A549 (cell line): ENCODE results near the gene RUSF1.

ENCODE experiments used
- CTCF ChIP-seq: fragments of >200 bp; sonication (Bioruptor Twin); formaldehyde crosslinking; IDR thresholded peaks from 3 replicates; pipeline ENCODE4 v1.5.1; 2016
- E2F6 ChIP-seq: IDR thresholded peaks from 2 replicates; pipeline ENCODE4 v1.6.1; 2012; ENCODE audit warnings: low read depth, borderline replicate concordance
- EP300 ChIP-seq, 2 experiments: fragments of >200 bp; sonication (Bioruptor Twin); formaldehyde crosslinking; IDR thresholded peaks; 2 replicates in 1 of 2; 3 replicates in 1 of 2; pipeline ENCODE4 v1.6.1; 2016 to 2017
- GATA3 ChIP-seq: IDR thresholded peaks from 2 replicates; pipeline ENCODE4 v1.6.1; 2012; ENCODE audit warnings: borderline replicate concordance
- HMGXB4 ChIP-seq: fragments of 250-450 bp; sonication (Bioruptor Pico); IDR thresholded peaks from 2 replicates; pipeline ENCODE4 v1.5.0; 2021; ENCODE audit warnings: mild to moderate bottlenecking, moderate library complexity, borderline replicate concordance
- NPAS2 ChIP-seq: fragments of 250-450 bp; sonication (Bioruptor Pico); IDR thresholded peaks from 2 replicates; pipeline ENCODE4 v1.8.0; 2022; ENCODE audit warnings: mild to moderate bottlenecking, moderate library complexity, borderline replicate concordance
- NR3C1 ChIP-seq: fragments of >200 bp; sonication (Bioruptor Twin); formaldehyde crosslinking; IDR thresholded peaks from 3 replicates; pipeline ENCODE4 v1.6.1; 2017
- PBX3 ChIP-seq: IDR thresholded peaks from 2 replicates; pipeline ENCODE4 v1.6.1; 2012
- POLR2A ChIP-seq: IDR thresholded peaks from 2 replicates; pipeline ENCODE4 v1.6.1; 2012; ENCODE audit warnings: mild to moderate bottlenecking, low read length
- SMC3 ChIP-seq: fragments of >200 bp; sonication (Bioruptor Twin); formaldehyde crosslinking; IDR thresholded peaks from 3 replicates; pipeline ENCODE4 v1.6.1; 2018; ENCODE audit warnings: inconsistent platforms
- USF2 ChIP-seq: fragments of 450-650 bp; IDR thresholded peaks from 2 replicates; pipeline ENCODE4 v1.6.1; 2014; ENCODE audit warnings: antibody characterized with exemption
- ZFP36 ChIP-seq: fragments of 450-650 bp; IDR thresholded peaks from 2 replicates; pipeline ENCODE4 v1.6.1; 2014; ENCODE audit warnings: borderline replicate concordance; ENCODE audit not compliant: partially characterized antibody

GRCh38 chr16:31498493-31498892 lies 9.7 kb downstream of the RUSF1 start:
- no peak for TF ChIP-seq HMGXB4 (CRISPR knock-in tag)
- TF ChIP-seq GATA3: no peak
- TF ChIP-seq NPAS2: no peak
- no peak for TF ChIP-seq CTCF
- TF ChIP-seq SMC3: no peak
- no peak for TF ChIP-seq NR3C1
- TF ChIP-seq EP300 (IDR thresholded peaks at IDR 0.05): no peak
- TF ChIP-seq POLR2A: no peak
- no peak for TF ChIP-seq USF2
- no peak for TF ChIP-seq PBX3
- TF ChIP-seq ZFP36: no peak
- no peak for TF ChIP-seq E2F6
